MM.1S (cell line): ENCODE results near the gene POLRMT.
A peak's percentile ranks its signal among the peaks of the same experiment; 100 is the strongest.
"Not testable (repeated sequence)": the region's sequence is repeated elsewhere in the genome, so short reads cannot be mapped to it uniquely, and the experiment has no call there.

Experiments
- DNase-seq: peaks from one replicate; pipeline ENCODE4 v3.0.0-alpha.2; 2015
- H2AFZ ChIP-seq: fragments of 300-600 bp; sonication (generic); 2 replicates; pipeline ENCODE4 v1.6.0; 2016; ENCODE audit warnings: antibody characterized with exemption, low read length
- H3F3A ChIP-seq: fragments of 300-600 bp; sonication (generic); 2 replicates; pipeline ENCODE4 v1.6.1; 2016; ENCODE audit warnings: mild to moderate bottlenecking, antibody characterized with exemption, low read length, moderate library complexity, mixed read lengths; ENCODE audit not compliant: insufficient read depth
- H3K27ac ChIP-seq: fragments of 300-600 bp; sonication (generic); 2 replicates; pipeline ENCODE4 v1.5.1; 2016; ENCODE audit warnings: mild to moderate bottlenecking, low read length
- H3K27me3 ChIP-seq: fragments of 300-600 bp; sonication (generic); replicated peaks from 2 replicates; pipeline ENCODE4 v1.6.0; 2016; ENCODE audit warnings: low read length; ENCODE audit not compliant: insufficient read depth
- H3K36me3 ChIP-seq: fragments of 300-600 bp; sonication (generic); replicated peaks from 2 replicates; pipeline ENCODE4 v1.6.1; 2016; ENCODE audit warnings: mild to moderate bottlenecking, low read length, mixed read lengths; ENCODE audit not compliant: insufficient read depth
- H3K4me1 ChIP-seq: fragments of 300-600 bp; sonication (generic); 2 replicates; pipeline ENCODE4 v1.6.1; 2016; ENCODE audit warnings: low read length, mixed read lengths
- H3K4me2 ChIP-seq: fragments of 300-600 bp; sonication (generic); 2 replicates; pipeline ENCODE4 v1.6.0; 2016; ENCODE audit warnings: low read depth, low read length
- H3K4me3 ChIP-seq: fragments of 300-600 bp; sonication (generic); 2 replicates; pipeline ENCODE4 v1.5.1; 2016; ENCODE audit warnings: low read length, mixed read lengths
- H3K79me2 ChIP-seq: fragments of 300-600 bp; sonication (generic); 2 replicates; pipeline ENCODE4 v1.6.1; 2016; ENCODE audit warnings: mixed run types, low read length, mixed read lengths
- H3K9ac ChIP-seq: fragments of 300-600 bp; sonication (generic); 2 replicates; pipeline ENCODE4 v1.6.1; 2016; ENCODE audit warnings: low read length, mixed read lengths
- H3K9me2 ChIP-seq: fragments of 300-600 bp; sonication (generic); replicated peaks from 2 replicates; pipeline ENCODE4 v1.6.1; 2016; ENCODE audit warnings: mild to moderate bottlenecking, low read length, mixed read lengths; ENCODE audit not compliant: insufficient read depth
- H3K9me3 ChIP-seq: fragments of 300-600 bp; sonication (generic); replicated peaks from 2 replicates; pipeline ENCODE4 v1.6.1; 2016; ENCODE audit warnings: mild to moderate bottlenecking, low read length, mixed read lengths; ENCODE audit not compliant: insufficient read depth
- H4K20me1 ChIP-seq: fragments of 300-600 bp; sonication (generic); 2 replicates; pipeline ENCODE4 v1.6.1; 2016; ENCODE audit warnings: mild to moderate bottlenecking, low read length, moderate library complexity, mixed read lengths; ENCODE audit not compliant: insufficient read depth
- CTCF ChIP-seq: fragments of 300-600 bp; sonication (generic); IDR thresholded peaks from 2 replicates; pipeline ENCODE4 v1.5.1; 2016; ENCODE audit warnings: antibody characterized with exemption, low read length, mixed read lengths
- EZH2 ChIP-seq: fragments of 300-600 bp; sonication (generic); optimal IDR thresholded peaks from 2 replicates; pipeline ENCODE3; 2017; ENCODE audit warnings: low read depth, mild to moderate bottlenecking, antibody characterized with exemption, low read length, mixed read lengths
- EZH2phosphoT487 ChIP-seq: fragments of 300-600 bp; sonication (generic); IDR thresholded peaks from 2 replicates; pipeline ENCODE4 v1.6.1; 2018; ENCODE audit warnings: antibody characterized with exemption, low read length

POLRMT gene

GRCh38 chr19:608155-609003, 25.0 kb downstream of the POLRMT start:
- Histone ChIP-seq H3F3A (0 out of 2 replicates have a peak, but pooled peaks cover 2% of the 10 kb centered on the region), H2AFZ (no peak overlapping the region), H3K9me3 (no peaks in the 10 kb centered on the region), H3K4me2 (no peak overlapping the region), H3K36me3 (no peaks in the 10 kb centered on the region), H3K4me3 (no peak overlapping the region), H3K79me2 (no peaks in the 10 kb centered on the region), H3K27me3 (peaks cover 8% of the 10 kb centered on the region; the same call in 1 of the 2 replicates), H3K9me2 (no peaks in the 10 kb centered on the region), H3K4me1 (no peaks in the 10 kb centered on the region), H4K20me1 (no peaks in the 10 kb centered on the region), H3K27ac (no peak overlapping the region), H3K9ac (no peak overlapping the region)
- no peak for DNase-seq
- TF ChIP-seq CTCF, result no peak
- no peak for TF ChIP-seq EZH2phosphoT487
- no peak for TF ChIP-seq EZH2

GRCh38 chr19:607301-608154, 25.8 kb downstream of the POLRMT start:
- TF ChIP-seq EZH2 (no peak), EZH2phosphoT487 (no peak), CTCF (no peak)
- Histone ChIP-seq H3K36me3 (no peaks in the 10 kb centered on the region), H2AFZ (no peak overlapping the region)

GRCh38 chr19:605061-605971, 28.0 kb downstream of the POLRMT start:
- not testable (repeated sequence) for H3K79me2 ChIP-seq, H4K20me1 ChIP-seq, H3F3A ChIP-seq, H3K27me3 ChIP-seq, H3K9me3 ChIP-seq, H3K4me1 ChIP-seq, H3K27ac ChIP-seq, H3K9me2 ChIP-seq, H3K9ac ChIP-seq, H3K36me3 ChIP-seq
- DNase-seq, result peak; percentile 59
- H2AFZ ChIP-seq, result 0 out of 2 replicates have a peak overlapping the region, but pooled peaks have one; percentile 27
- H3K4me3 ChIP-seq, result peak overlapping the region; percentile 32; the same call in 1 of the 2 replicates
- TF ChIP-seq CTCF, result peak; percentile 72
- peak overlapping the region; percentile 35; the same call in 1 of the 2 replicates for H3K4me2 ChIP-seq

More at GRCh38 chr19:607301-608154, 25.8 kb downstream of the POLRMT start:
- Histone ChIP-seq H3K27me3 (peaks cover 8% of the 10 kb centered on the region; the same call in 1 of the 2 replicates), H3K79me2 (no peaks in the 10 kb centered on the region), H3K4me1 (no peaks in the 10 kb centered on the region), H3K4me3 (no peak overlapping the region), H3F3A (0 out of 2 replicates have a peak, but pooled peaks cover 2% of the 10 kb centered on the region), H3K9me3 (no peaks in the 10 kb centered on the region), H3K4me2 (no peak overlapping the region), H3K9ac (no peak overlapping the region), H3K9me2 (no peaks in the 10 kb centered on the region), H4K20me1 (no peaks in the 10 kb centered on the region), H3K27ac (no peak overlapping the region)
- DNase-seq, result no peak
